HepG2 (cell line): ENCODE measurements around the gene MCM3AP.

Source experiments
- MAZ ChIP-seq, 2 experiments: sonication (generic) in 1 of 2; formaldehyde crosslinking in 1 of 2; IDR thresholded peaks; 2 replicates each; pipeline versions ENCODE4 v1.5.0 to v1.6.1; 2012 to 2020; ENCODE audit warnings: low read depth in 2 of 2, mild to moderate bottlenecking in 2 of 2, borderline replicate concordance in 1 of 2, improper control_type of control experiment in 1 of 2, low read length in 1 of 2, missing genetic modification reagents in 1 of 2, moderate library complexity in 1 of 2
- ZNF24 ChIP-seq: fragments of 450-650 bp; IDR thresholded peaks from 2 replicates; pipeline ENCODE4 v1.6.1; 2017; ENCODE audit warnings: antibody characterized with exemption, mild to moderate bottlenecking
- ZNF556 ChIP-seq: sonication (generic); formaldehyde crosslinking; IDR thresholded peaks from 2 replicates; pipeline ENCODE4 v1.4.0; 2020; ENCODE audit warnings: mild to moderate bottlenecking, missing genetic modification reagents, borderline replicate concordance
- TF ChIP-seq, protein P1 (sequence below): sonication (generic); formaldehyde crosslinking; IDR thresholded peaks from 2 replicates; pipeline ENCODE4 v1.4.0; 2020; ENCODE audit warnings: missing genetic modification reagents
- TF ChIP-seq, protein P2 (sequence below): sonication (generic); formaldehyde crosslinking; IDR thresholded peaks from 2 replicates; pipeline ENCODE4 v1.4.0; 2020; ENCODE audit warnings: mild to moderate bottlenecking, missing genetic modification reagents
- TF ChIP-seq, protein P3 (sequence below): sonication (generic); formaldehyde crosslinking; IDR thresholded peaks from 2 replicates; pipeline ENCODE4 v1.5.0; 2020; ENCODE audit warnings: mild to moderate bottlenecking, missing genetic modification reagents, moderate library complexity

DNA sequence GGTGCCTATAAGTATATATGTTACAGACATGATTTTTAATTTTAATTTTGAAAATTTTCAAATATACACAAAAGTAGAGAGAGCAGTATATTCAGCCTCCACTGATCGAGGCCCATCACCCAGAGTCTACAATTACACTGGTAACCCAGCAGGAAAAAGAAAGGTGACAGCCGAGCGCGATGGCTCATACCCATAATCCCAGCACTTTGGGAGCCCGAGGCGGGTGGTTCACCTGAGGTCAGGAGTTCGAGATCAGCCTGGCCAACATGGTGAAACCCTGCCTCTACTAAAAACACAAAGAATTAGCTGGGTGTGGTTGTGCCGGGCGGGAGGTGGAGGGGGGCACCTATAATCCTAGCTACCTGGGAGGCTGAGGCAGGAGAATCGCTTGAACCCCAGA is 2.1 kb upstream of the MCM3AP start:
- TF ChIP-seq, protein P1, sequence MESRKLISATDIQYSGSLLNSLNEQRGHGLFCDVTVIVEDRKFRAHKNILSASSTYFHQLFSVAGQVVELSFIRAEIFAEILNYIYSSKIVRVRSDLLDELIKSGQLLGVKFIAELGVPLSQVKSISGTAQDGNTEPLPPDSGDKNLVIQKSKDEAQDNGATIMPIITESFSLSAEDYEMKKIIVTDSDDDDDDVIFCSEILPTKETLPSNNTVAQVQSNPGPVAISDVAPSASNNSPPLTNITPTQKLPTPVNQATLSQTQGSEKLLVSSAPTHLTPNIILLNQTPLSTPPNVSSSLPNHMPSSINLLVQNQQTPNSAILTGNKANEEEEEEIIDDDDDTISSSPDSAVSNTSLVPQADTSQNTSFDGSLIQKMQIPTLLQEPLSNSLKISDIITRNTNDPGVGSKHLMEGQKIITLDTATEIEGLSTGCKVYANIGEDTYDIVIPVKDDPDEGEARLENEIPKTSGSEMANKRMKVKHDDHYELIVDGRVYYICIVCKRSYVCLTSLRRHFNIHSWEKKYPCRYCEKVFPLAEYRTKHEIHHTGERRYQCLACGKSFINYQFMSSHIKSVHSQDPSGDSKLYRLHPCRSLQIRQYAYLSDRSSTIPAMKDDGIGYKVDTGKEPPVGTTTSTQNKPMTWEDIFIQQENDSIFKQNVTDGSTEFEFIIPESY (CRISPR knock-in tag) = no peak
- TF ChIP-seq ZNF556 (CRISPR knock-in tag) (no peak), ZNF24 (no peak), MAZ (IDR thresholded peaks at IDR 0.05; ENCODE audit: borderline replicate concordance, low read depth, low read length) (no peak), MAZ (CRISPR knock-in tag; IDR thresholded peaks at IDR 0.05; ENCODE audit: low read depth) (no peak)
- TF ChIP-seq, protein P2, sequence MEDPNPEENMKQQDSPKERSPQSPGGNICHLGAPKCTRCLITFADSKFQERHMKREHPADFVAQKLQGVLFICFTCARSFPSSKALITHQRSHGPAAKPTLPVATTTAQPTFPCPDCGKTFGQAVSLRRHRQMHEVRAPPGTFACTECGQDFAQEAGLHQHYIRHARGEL = no peak
- TF ChIP-seq, protein P3, sequence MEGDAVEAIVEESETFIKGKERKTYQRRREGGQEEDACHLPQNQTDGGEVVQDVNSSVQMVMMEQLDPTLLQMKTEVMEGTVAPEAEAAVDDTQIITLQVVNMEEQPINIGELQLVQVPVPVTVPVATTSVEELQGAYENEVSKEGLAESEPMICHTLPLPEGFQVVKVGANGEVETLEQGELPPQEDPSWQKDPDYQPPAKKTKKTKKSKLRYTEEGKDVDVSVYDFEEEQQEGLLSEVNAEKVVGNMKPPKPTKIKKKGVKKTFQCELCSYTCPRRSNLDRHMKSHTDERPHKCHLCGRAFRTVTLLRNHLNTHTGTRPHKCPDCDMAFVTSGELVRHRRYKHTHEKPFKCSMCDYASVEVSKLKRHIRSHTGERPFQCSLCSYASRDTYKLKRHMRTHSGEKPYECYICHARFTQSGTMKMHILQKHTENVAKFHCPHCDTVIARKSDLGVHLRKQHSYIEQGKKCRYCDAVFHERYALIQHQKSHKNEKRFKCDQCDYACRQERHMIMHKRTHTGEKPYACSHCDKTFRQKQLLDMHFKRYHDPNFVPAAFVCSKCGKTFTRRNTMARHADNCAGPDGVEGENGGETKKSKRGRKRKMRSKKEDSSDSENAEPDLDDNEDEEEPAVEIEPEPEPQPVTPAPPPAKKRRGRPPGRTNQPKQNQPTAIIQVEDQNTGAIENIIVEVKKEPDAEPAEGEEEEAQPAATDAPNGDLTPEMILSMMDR (CRISPR knock-in tag) = no peak
